Right cardiac atrium (tissue), 5 donors: ENCODE results near the gene C3orf20. TPM values are rescaled to one million over a fixed set of nuclear protein-coding genes. Genes with fewer than 3 reads are reported as not detected.
"Not testable (repeated sequence)": the region's sequence is repeated elsewhere in the genome, so short reads cannot be mapped to it uniquely, and the experiment has no call there.

Source experiments
- ATAC-seq, 2 donors: fragments of 200-7000 bp; cut with Tn5 transposase; one replicate each; pipeline versions ENCODE4 v1.8.0 to v1.9.1; 2020; ENCODE audit warnings: moderate library complexity in 2 of 2, mild to moderate bottlenecking in 1 of 2
- DNase-seq, 3 donors: peaks; one replicate each; pipeline ENCODE4 v3.0.0-alpha.2; 2020
- H3K27ac ChIP-seq: one replicate; pipeline ENCODE4 v1.5.1; 2013; ENCODE audit warnings: mild to moderate bottlenecking, low read length, control low read depth, moderate library complexity
- H3K27me3 ChIP-seq: one replicate; pipeline ENCODE4 v1.6.1; 2013; ENCODE audit not compliant: control insufficient read depth, insufficient read depth
- H3K4me1 ChIP-seq: one replicate; pipeline ENCODE4 v1.6.1; 2013; ENCODE audit warnings: low read length; ENCODE audit not compliant: control insufficient read depth, insufficient read depth
- H3K4me3 ChIP-seq: one replicate; pipeline ENCODE4 v1.5.1; 2013; ENCODE audit warnings: low read length, control low read depth
- H3K9me3 ChIP-seq: one replicate; pipeline ENCODE4 v1.6.1; 2013; ENCODE audit warnings: low read length; ENCODE audit not compliant: control insufficient read depth
- WGBS: extraction: QIAGEN DNeasy Blood & Tissue Kit; methylation state at CpG from one replicate; pipeline ENCODE4 v1.1.7; 2013; 5-methylcytosine and 5-hydroxymethylcytosine counted together
- intact Hi-C, 4 donors: fragments of 100-400 bp; cut with DNase I; formaldehyde crosslinking; loops; one replicate each; pipeline versions ENCODE4 v1.11.0 to v1.14.0; 2022 to 2023
- polyA plus RNA-seq: library from polyadenylated mRNA; stranded (reverse); fragments of 200-250 nt; gene quantifications from one replicate; pipeline ENCODE4 v1.2.3, GENCODE V29; 2013
- total RNA-seq, 4 donors: library from RNA; stranded (reverse); fragmentation: NEBNext Ultra II Directional; extraction: Animal tissue kit (Norgen Biotek cat#: 25700); gene quantifications; one replicate each; pipeline ENCODE4 v1.2.1, GENCODE V29; 2021
- donor health status: healthy with polysubstance abuse.
- donor health status: DM: no; HTN: yes; CAD: no.
- donor health status: DM: no; HTN: no; CAD: no.
- donor health status: DM: no; HTN: yes; CAD: no; lungs with severe emphysema.
- donor health status: DM: yes; HTN: yes; CAD: no.

C3orf20 gene
- total and polyA plus RNA-seq, 5 donors = 0.02 to 0.11 TPM; not detected in 3

GRCh38 chr3:14650193-14650592, 24.7 kb upstream of the C3orf20 start:
- H3K27ac ChIP-seq = no peak overlapping the region
- WGBS = 93% methylated on average over 4 of the region's 4 CpGs

GRCh38 chr3:14651440-14652251, 23.3 kb upstream of the C3orf20 start, which contains the start of gene CCDC174:
TSS of gene CCDC174 (plus strand) at chr3:14651762. CDS start at chr3:14651837, 75 bp downstream.
- H3K27me3 ChIP-seq = no peaks in the 10 kb centered on the region
- ATAC-seq (peak; percentile 97 to 98), DNase-seq (peak; percentile 94 to 96 (median 95))
- H3K4me3 ChIP-seq = peak within 1 kb of the TSS; percentile 80
- H3K4me1 ChIP-seq = no peaks in the 10 kb centered on the region
- intact Hi-C loops = no loop called here
- WGBS = under 1% methylated on average over 47 of the region's 47 CpGs
- H3K9me3 ChIP-seq = no peaks in the 10 kb centered on the region
- peak within 1 kb of the TSS; percentile 75 for H3K27ac ChIP-seq

More at GRCh38 chr3:14650193-14650592, 24.7 kb upstream of the C3orf20 start:
- peaks cover 2% of the 10 kb centered on the region for H3K4me1 ChIP-seq
- intact Hi-C loops = no loop called here
- ATAC-seq = no peak
- no peaks in the 10 kb centered on the region for H3K27me3 ChIP-seq
- H3K9me3 ChIP-seq = no peaks in the 10 kb centered on the region
- DNase-seq = no peak
- H3K4me3 ChIP-seq = no peak overlapping the region

GRCh38 chr3:14652360-14652907, 22.5 kb upstream of the C3orf20 start:
- H3K4me1 ChIP-seq, intact Hi-C loops, ATAC-seq, H3K9me3 ChIP-seq, H3K27me3 ChIP-seq: not testable (repeated sequence)
- peak overlapping the region; percentile 75 for H3K27ac ChIP-seq
- 85% methylated on average over 21 of the region's 21 CpGs for WGBS
- peak in 1 of 3 donors; percentile 37 for DNase-seq
- peak overlapping the region; percentile 80 for H3K4me3 ChIP-seq

- H3K4me3 ChIP-seq = no peak overlapping the region
- no peaks in the 10 kb centered on the region for H3K4me1 ChIP-seq
- H3K27me3 ChIP-seq = no peaks in the 10 kb centered on the region
- H3K9me3 ChIP-seq = no peaks in the 10 kb centered on the region
- 83% methylated on average over 2 of the region's 2 CpGs for WGBS
- DNase-seq (no peak), ATAC-seq (no peak)
- intact Hi-C loops = no loop called here
- H3K27ac ChIP-seq = no peak overlapping the region
Observed at GRCh38 chr3:14657579-14657978, 17.4 kb upstream of the C3orf20 start.

- WGBS = 94% methylated on average over 2 of the region's 2 CpGs
- ATAC-seq = no peak
- Histone ChIP-seq H3K4me1 (no peaks in the 10 kb centered on the region), H3K27me3 (no peaks in the 10 kb centered on the region), H3K4me3 (no peak overlapping the region), H3K27ac (no peak overlapping the region), H3K9me3 (no peaks in the 10 kb centered on the region)
- no peak for DNase-seq
- intact Hi-C loops = no loop called here
Observed at GRCh38 chr3:14658978-14659377, 16.0 kb upstream of the C3orf20 start.

GRCh38 chr3:14660942-14661341, 14.0 kb upstream of the C3orf20 start:
- intact Hi-C loops = no loop called here
- H3K9me3 ChIP-seq = no peaks in the 10 kb centered on the region
- H3K4me1 ChIP-seq = no peaks in the 10 kb centered on the region
- DNase-seq = no peak
- no peak overlapping the region for H3K4me3 ChIP-seq
- no peak for ATAC-seq
- 69% methylated on average over 4 of the region's 4 CpGs for WGBS
- no peak overlapping the region for H3K27ac ChIP-seq
- no peaks in the 10 kb centered on the region for H3K27me3 ChIP-seq

GRCh38 chr3:14663396-14664135, 11.4 kb upstream of the C3orf20 start:
- intact Hi-C loops = no loop called here
- Histone ChIP-seq H3K4me1 (no peaks in the 10 kb centered on the region), H3K4me3 (no peak overlapping the region), H3K9me3 (no peaks in the 10 kb centered on the region), H3K27ac (no peak overlapping the region), H3K27me3 (no peaks in the 10 kb centered on the region)
- DNase-seq = no peak
- ATAC-seq = no peak
- WGBS = 84% methylated on average over 5 of the region's 5 CpGs

GRCh38 chr3:14664170-14664569, 10.8 kb upstream of the C3orf20 start:
- H3K27me3 ChIP-seq = no peaks in the 10 kb centered on the region
- no peak overlapping the region for H3K4me3 ChIP-seq
- ATAC-seq (no peak), DNase-seq (no peak)
- no peaks in the 10 kb centered on the region for H3K4me1 ChIP-seq
- WGBS = 85% methylated on average over 3 of the region's 3 CpGs
- intact Hi-C loops = no loop called here
- no peaks in the 10 kb centered on the region for H3K9me3 ChIP-seq
- H3K27ac ChIP-seq = no peak overlapping the region

GRCh38 chr3:14672588-14672987, 2.4 kb upstream of the C3orf20 start:
- no peaks in the 10 kb centered on the region for H3K9me3 ChIP-seq
- H3K4me1 ChIP-seq = no peaks in the 10 kb centered on the region
- H3K4me3 ChIP-seq = no peak overlapping the region
- DNase-seq (no peak), ATAC-seq (no peak)
- intact Hi-C loops = loop anchor here in 3 of 4 donors (2.0 to 10.0 kb wide), 4 partner anchors 108 to 250 kb away; no protein-coding TSS in a partner anchor
- 84% methylated on average over 4 of the region's 4 CpGs for WGBS
- no peaks in the 10 kb centered on the region for H3K27me3 ChIP-seq
- H3K27ac ChIP-seq = no peak overlapping the region

- Histone ChIP-seq H3K4me3 (no peak overlapping the region), H3K9me3 (no peaks in the 10 kb centered on the region), H3K27me3 (no peaks in the 10 kb centered on the region), H3K27ac (no peak overlapping the region), H3K4me1 (no peaks in the 10 kb centered on the region)
- no peak for DNase-seq
- no peak for ATAC-seq
- intact Hi-C loops = loop anchor here in 1 of 4 donors (10.0 kb wide), 1 partner anchor 238 kb away; no protein-coding TSS in a partner anchor
- 61% methylated on average over 4 of the region's 4 CpGs for WGBS
Observed at GRCh38 chr3:14676881-14677280, 1.9 kb downstream of the C3orf20 start.
